Endodermal cell (in vitro differentiated cells): Measurements from ENCODE around the gene TMEM240. TPM values are rescaled to one million over a fixed set of nuclear protein-coding genes. Genes with fewer than 3 reads are reported as not detected.
"Not testable (repeated sequence)": the region's sequence is repeated elsewhere in the genome, so short reads cannot be mapped to it uniquely, and the experiment has no call there.

Experiments
- DNase-seq: peaks from one replicate; pipeline ENCODE4 v3.0.0-alpha.2; 2017
- H3K27ac ChIP-seq: 2 replicates; pipeline ENCODE4 v1.5.1; 2013; ENCODE audit warnings: mild to moderate bottlenecking, low read depth, low read length, moderate library complexity
- H3K27me3 ChIP-seq: 2 replicates; pipeline ENCODE4 v1.6.1; 2013; ENCODE audit warnings: mild to moderate bottlenecking, low read length, moderate library complexity; ENCODE audit not compliant: insufficient read depth, control insufficient read depth, poor library complexity, severe bottlenecking
- H3K36me3 ChIP-seq: 2 replicates; pipeline ENCODE4 v1.7.0; 2013; ENCODE audit warnings: mild to moderate bottlenecking, low read length, moderate library complexity; ENCODE audit not compliant: control insufficient read depth, insufficient read depth
- H3K4me1 ChIP-seq: one replicate; pipeline ENCODE4 v1.7.0; 2013; ENCODE audit warnings: low read length; ENCODE audit not compliant: control insufficient read depth, insufficient read depth
- H3K4me3 ChIP-seq: 2 replicates; pipeline ENCODE4 v1.5.1; 2013; ENCODE audit warnings: mild to moderate bottlenecking, low read length, moderate library complexity
- H3K9ac ChIP-seq: 2 replicates; pipeline ENCODE4 v1.6.1; 2013; ENCODE audit warnings: mild to moderate bottlenecking, low read length, moderate library complexity; ENCODE audit not compliant: poor library complexity, severe bottlenecking; ENCODE audit errors: extremely low read depth
- H3K9me3 ChIP-seq: 2 replicates; pipeline ENCODE4 v1.6.1; 2013; ENCODE audit warnings: mild to moderate bottlenecking, low read length, moderate library complexity; ENCODE audit not compliant: control insufficient read depth
- H3K27ac Mint-ChIP-seq: 2 replicates; pipeline ENCODE4 v1.8.0; 2020; ENCODE audit warnings: mixed read lengths
- H3K27me3 Mint-ChIP-seq: 2 replicates; pipeline ENCODE4 v1.8.0; 2021; ENCODE audit warnings: mild to moderate bottlenecking, mixed read lengths; ENCODE audit not compliant: insufficient read depth
- H3K36me3 Mint-ChIP-seq: 2 replicates; pipeline ENCODE4 v1.8.0; 2020; ENCODE audit warnings: low read depth, mixed read lengths
- H3K4me1 Mint-ChIP-seq: 2 replicates; pipeline ENCODE4 v1.8.0; 2020; ENCODE audit warnings: mixed read lengths
- H3K4me3 Mint-ChIP-seq: 2 replicates; pipeline ENCODE4 v1.8.0; 2020; ENCODE audit warnings: mild to moderate bottlenecking, moderate library complexity, mixed read lengths
- H3K9me3 Mint-ChIP-seq: 2 replicates; pipeline ENCODE4 v1.8.0; 2020; ENCODE audit warnings: mild to moderate bottlenecking, mixed read lengths
- WGBS, 2 experiments: methylation state at CpG; one replicate each; pipeline versions ENCODE4 v1.1.5 to v1.1.7; 2013; ENCODE audit warnings: missing lambda C conversion rate in 2 of 2, mixed read lengths in 1 of 2; ENCODE audit not compliant: insufficient coverage in 1 of 2, insufficient read length in 1 of 2; 5-methylcytosine and 5-hydroxymethylcytosine counted together
- total RNA-seq, 2 donors: library from RNA; stranded (reverse); fragmentation: NEBNext Ultra II Directional in 1 of 2; extraction: Animal tissue kit (Norgen Biotek cat#: 25700) in 1 of 2; gene quantifications; 2 replicates in 1 of 2; 3 replicates in 1 of 2; pipeline ENCODE4 v1.2.1, GENCODE V29; 2021
- TF ChIP-seq, protein P1 (sequence below): fragments of 200-600 bp; sonication (generic); conservative IDR thresholded peaks from 2 replicates; pipeline ENCODE4 v1.5.0; 2021; ENCODE audit warnings: antibody characterized with exemption, mild to moderate bottlenecking

TMEM240 gene
- total RNA-seq, 2 donors from 2014 or later = 6.4 to 6.9 TPM

DNA sequence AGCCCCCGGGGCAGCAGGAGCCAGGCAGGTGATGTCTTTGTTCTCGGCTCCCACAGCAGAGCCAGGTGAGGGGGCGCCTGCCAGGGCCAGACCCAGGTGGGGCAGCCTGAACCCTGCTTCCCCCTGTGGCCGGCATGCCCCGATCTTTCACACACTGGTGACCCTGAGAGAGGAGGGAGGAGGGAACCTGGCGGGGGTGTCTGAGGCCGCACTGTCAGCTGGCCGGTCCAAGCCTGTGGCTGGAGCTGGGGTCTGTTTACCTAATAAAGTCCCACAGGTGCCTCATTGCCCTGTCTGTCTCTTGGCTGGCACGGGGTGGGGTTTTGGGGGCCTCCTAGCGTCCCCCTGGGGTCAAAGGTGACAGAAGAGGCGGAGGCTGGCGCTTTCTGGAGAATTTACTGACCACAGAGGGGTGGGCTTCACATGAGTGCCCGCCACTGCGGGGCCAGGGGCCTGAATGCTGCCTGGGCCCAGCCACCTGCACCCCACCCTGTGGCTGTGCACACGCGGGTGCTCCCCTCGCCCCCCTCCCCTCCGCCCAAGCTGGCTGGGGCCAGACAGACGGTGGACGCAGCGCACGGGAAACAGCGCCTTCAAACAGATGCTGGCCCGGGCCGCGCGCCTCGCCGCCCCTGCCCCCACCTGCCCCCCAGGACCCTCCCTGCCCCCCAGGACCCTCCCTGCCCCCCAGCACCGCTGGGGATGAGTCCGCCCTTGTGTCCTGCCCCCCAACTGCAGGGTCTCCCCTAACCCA is 5.8 kb downstream of the TMEM240 start:
- Histone ChIP-seq H3K36me3 (peaks cover 19% of the 10 kb centered on the region), H3K27ac (no peak overlapping the region), H3K9me3 (peaks cover 13% of the 10 kb centered on the region), H3K4me3 (no peak overlapping the region), H3K9ac (no peak overlapping the region), H3K4me1 (no peaks in the 10 kb centered on the region), H3K27me3 (no peaks in the 10 kb centered on the region)
- Mint-ChIP-seq H3K4me3 (no peak overlapping the region), H3K9me3 (peaks cover 13% of the 10 kb centered on the region), H3K27me3 (no peaks in the 10 kb centered on the region), H3K36me3 (peaks cover 21% of the 10 kb centered on the region), H3K27ac (no peak overlapping the region), H3K4me1 (no peaks in the 10 kb centered on the region)
- WGBS, 2 experiments = 89 to 95% methylated on average over 8 to 29 of the region's 31 CpGs
- TF ChIP-seq, protein P1, sequence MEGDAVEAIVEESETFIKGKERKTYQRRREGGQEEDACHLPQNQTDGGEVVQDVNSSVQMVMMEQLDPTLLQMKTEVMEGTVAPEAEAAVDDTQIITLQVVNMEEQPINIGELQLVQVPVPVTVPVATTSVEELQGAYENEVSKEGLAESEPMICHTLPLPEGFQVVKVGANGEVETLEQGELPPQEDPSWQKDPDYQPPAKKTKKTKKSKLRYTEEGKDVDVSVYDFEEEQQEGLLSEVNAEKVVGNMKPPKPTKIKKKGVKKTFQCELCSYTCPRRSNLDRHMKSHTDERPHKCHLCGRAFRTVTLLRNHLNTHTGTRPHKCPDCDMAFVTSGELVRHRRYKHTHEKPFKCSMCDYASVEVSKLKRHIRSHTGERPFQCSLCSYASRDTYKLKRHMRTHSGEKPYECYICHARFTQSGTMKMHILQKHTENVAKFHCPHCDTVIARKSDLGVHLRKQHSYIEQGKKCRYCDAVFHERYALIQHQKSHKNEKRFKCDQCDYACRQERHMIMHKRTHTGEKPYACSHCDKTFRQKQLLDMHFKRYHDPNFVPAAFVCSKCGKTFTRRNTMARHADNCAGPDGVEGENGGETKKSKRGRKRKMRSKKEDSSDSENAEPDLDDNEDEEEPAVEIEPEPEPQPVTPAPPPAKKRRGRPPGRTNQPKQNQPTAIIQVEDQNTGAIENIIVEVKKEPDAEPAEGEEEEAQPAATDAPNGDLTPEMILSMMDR = no peak
- no peak for DNase-seq

DNA sequence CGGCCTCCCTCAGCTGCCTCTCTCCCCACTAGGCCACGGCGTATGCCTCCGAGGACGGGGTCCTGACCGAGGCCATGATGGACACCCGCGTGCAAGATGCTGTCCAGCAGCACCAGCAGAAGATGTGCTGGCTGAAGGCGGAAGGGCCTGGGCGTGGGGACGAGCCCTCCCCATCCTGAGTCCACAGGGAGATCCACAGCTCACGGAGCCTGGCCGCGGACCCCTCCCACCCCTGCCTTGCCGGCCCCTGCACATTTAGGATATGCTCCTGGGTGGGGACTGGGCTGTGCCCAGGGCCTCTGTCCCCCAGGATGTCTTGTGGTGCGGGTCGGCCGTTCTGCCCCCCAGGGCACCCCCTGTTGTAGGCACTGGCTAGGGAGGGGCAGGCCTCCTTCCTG is 6.5 kb downstream of the TMEM240 start:
- Mint-ChIP-seq H3K36me3 (peaks cover 28% of the 10 kb centered on the region), H3K9me3 (peaks cover 13% of the 10 kb centered on the region)
- not testable (repeated sequence) for H3K27ac ChIP-seq, H3K4me1 Mint-ChIP-seq, H3K27me3 ChIP-seq, H3K27ac Mint-ChIP-seq, DNase-seq, H3K4me3 ChIP-seq, H3K9ac ChIP-seq, H3K4me3 Mint-ChIP-seq, H3K27me3 Mint-ChIP-seq, H3K4me1 ChIP-seq
- peaks cover 23% of the 10 kb centered on the region for H3K36me3 ChIP-seq
- WGBS, 2 experiments = 92 to 100% methylated on average over 7 to 18 of the region's 18 CpGs
- peaks cover 13% of the 10 kb centered on the region for H3K9me3 ChIP-seq

DNA sequence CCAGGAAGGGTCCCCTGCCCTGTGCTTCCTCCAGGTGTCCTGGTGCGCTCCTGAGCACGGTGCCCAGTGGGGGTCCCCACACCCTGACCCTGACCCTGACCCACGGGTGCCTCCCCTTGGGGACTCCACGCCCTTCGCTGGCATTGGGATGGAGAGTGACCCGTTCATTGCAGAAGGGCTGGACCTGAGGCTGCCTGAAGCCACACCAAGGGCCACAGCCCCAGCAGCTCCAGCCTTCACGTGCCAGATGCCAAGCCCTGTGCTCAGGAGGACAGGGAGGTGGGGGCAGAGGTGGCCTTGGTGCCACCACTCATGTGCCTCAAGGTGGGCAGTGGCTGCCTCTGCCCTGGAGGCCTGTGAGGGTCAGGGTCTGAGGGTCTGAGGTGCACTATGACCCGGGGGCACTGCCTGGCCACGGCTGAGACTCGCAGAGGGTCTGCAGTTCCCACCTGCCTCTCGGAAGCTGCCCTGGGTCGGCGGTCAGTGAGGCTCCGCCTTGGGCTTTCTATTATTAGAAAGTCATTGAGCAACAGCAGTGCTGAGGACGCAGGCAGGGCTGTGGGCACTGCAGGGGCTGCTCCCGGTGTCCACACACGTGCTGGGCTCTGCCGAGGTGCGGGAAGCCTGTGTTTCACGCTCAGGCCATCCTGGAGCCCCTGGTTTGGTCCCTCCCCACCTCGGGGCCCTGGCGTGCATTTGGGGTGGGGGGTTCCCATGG is 7.1 kb downstream of the TMEM240 start:
- not testable (repeated sequence) for H3K27ac ChIP-seq, H3K4me3 Mint-ChIP-seq, H3K27me3 Mint-ChIP-seq, H3K27ac Mint-ChIP-seq, H3K9ac ChIP-seq, H3K4me1 Mint-ChIP-seq, H3K4me1 ChIP-seq, H3K27me3 ChIP-seq, DNase-seq, H3K4me3 ChIP-seq
- Mint-ChIP-seq H3K36me3 (peaks cover 32% of the 10 kb centered on the region), H3K9me3 (peaks cover 13% of the 10 kb centered on the region)
- H3K36me3 ChIP-seq = peaks cover 23% of the 10 kb centered on the region
- WGBS, 2 experiments = 93 to 100% methylated on average over 4 to 19 of the region's 22 CpGs
- H3K9me3 ChIP-seq = peaks cover 13% of the 10 kb centered on the region

DNA sequence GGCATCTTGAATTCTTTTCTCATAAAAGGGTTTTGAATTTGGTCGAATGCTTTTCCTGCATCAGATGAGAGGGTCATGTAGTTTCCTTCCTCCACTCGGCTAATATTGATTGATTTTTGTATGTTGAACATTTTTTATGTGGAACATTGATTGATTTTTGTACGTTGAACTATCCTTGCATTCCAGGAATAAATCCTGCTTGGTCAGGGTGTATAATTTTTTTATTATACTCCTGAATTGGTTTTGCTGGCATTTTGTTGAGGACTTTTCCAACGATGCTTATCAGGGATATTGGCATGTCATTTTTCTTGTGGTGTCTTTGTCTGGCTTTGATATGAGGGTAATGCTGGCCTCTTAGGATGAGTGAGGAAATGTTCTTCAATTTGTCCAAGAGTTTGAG is 8.5 kb downstream of the TMEM240 start:
- WGBS, 2 experiments = 89 to 94% methylated on average over 4 of the region's 4 CpGs
- H3K4me3 Mint-ChIP-seq = no peak overlapping the region
- peaks cover 13% of the 10 kb centered on the region for H3K9me3 ChIP-seq

More for the DNA sequence above, 8.5 kb downstream of the TMEM240 start:
- peaks cover 13% of the 10 kb centered on the region for H3K9me3 Mint-ChIP-seq
- Histone ChIP-seq H3K4me3 (no peak overlapping the region), H3K36me3 (peaks cover 16% of the 10 kb centered on the region), H3K27ac (no peak overlapping the region), H3K4me1 (no peaks in the 10 kb centered on the region), H3K9ac (no peak overlapping the region), H3K27me3 (no peaks in the 10 kb centered on the region)
- peaks cover 39% of the 10 kb centered on the region for H3K36me3 Mint-ChIP-seq
- DNase-seq = no peak
- TF ChIP-seq, protein P1 = no peak
- H3K27ac Mint-ChIP-seq = no peak overlapping the region
- no peaks in the 10 kb centered on the region for H3K4me1 Mint-ChIP-seq
- H3K27me3 Mint-ChIP-seq = no peaks in the 10 kb centered on the region
